Measurements from ENCODE around the gene SLC28A1.

- no peak for TF ChIP-seq CTCF (IDR thresholded peaks at IDR 0.05)
- TF ChIP-seq POLR2A (IDR thresholded peaks at IDR 0.05): no peak
Measured at GRCh38 chr15:84842781-84843180, 41.7 kb upstream of the SLC28A1 start.
